Suprapubic skin (tissue), 4 donors: Measurements from ENCODE around the gene MBD4. TPM values are rescaled to one million over a fixed set of nuclear protein-coding genes. Genes with fewer than 3 reads are reported as not detected.

Experiments
- DNase-seq, 2 donors: peaks; one replicate each; pipeline ENCODE4 v3.0.0-alpha.2; 2019; ENCODE audit warnings: low spot score in 2 of 2
- H3K27ac ChIP-seq: fragments of 200-600 bp; sonication (generic); one replicate; pipeline ENCODE4 v1.5.1; 2019
- H3K27me3 ChIP-seq: fragments of 200-600 bp; sonication (generic); one replicate; pipeline ENCODE4 v1.5.1; 2019
- H3K36me3 ChIP-seq: fragments of 200-600 bp; sonication (generic); one replicate; pipeline ENCODE4 v1.5.1; 2019
- H3K4me1 ChIP-seq: fragments of 200-600 bp; sonication (generic); one replicate; pipeline ENCODE4 v1.5.1; 2019
- H3K4me3 ChIP-seq: fragments of 200-600 bp; sonication (generic); one replicate; pipeline ENCODE4 v1.5.1; 2019; ENCODE audit warnings: mild to moderate bottlenecking
- H3K9me3 ChIP-seq: fragments of 200-600 bp; sonication (generic); one replicate; pipeline ENCODE4 v1.5.1; 2019
- CTCF ChIP-seq, 2 donors: fragments of 200-600 bp in 1 of 2; fragments of 450-650 bp in 1 of 2; sonication (generic) in 1 of 2; IDR thresholded peaks; one replicate each; pipeline ENCODE4 v1.5.1; 2016 to 2019; ENCODE audit warnings: antibody characterized with exemption in 2 of 2, mild to moderate bottlenecking in 1 of 2, moderate library complexity in 1 of 2
- EP300 ChIP-seq: sonication (generic); formaldehyde crosslinking; IDR thresholded peaks from one replicate; pipeline ENCODE4 v1.6.1; 2017; ENCODE audit warnings: antibody characterized with exemption
- POLR2A ChIP-seq, 2 donors: fragments of 450-650 bp; IDR thresholded peaks; one replicate each; pipeline ENCODE4 v1.6.1; 2017; ENCODE audit warnings: antibody characterized with exemption in 2 of 2, mild to moderate bottlenecking in 2 of 2, moderate library complexity in 2 of 2
- POLR2AphosphoS5 ChIP-seq, 3 donors: sonication (generic); formaldehyde crosslinking; IDR thresholded peaks; one replicate each; pipeline ENCODE4 v1.6.1; 2017; ENCODE audit warnings: antibody characterized with exemption in 3 of 3
- WGBS: methylation state at CpG from one replicate; pipeline ENCODE4 v1.1.5; 2018; 5-methylcytosine and 5-hydroxymethylcytosine counted together
- total RNA-seq, 4 donors: library from RNA; depleted of rRNA; stranded (reverse); fragments of >200 nt; gene quantifications; one replicate each; pipeline ENCODE4 v1.1.0, GENCODE V29; 2016

The MBD4 gene
- total RNA-seq, 4 donors from 2014 or later, result 14.8 to 42.5 (median 24.0) TPM

DNA sequence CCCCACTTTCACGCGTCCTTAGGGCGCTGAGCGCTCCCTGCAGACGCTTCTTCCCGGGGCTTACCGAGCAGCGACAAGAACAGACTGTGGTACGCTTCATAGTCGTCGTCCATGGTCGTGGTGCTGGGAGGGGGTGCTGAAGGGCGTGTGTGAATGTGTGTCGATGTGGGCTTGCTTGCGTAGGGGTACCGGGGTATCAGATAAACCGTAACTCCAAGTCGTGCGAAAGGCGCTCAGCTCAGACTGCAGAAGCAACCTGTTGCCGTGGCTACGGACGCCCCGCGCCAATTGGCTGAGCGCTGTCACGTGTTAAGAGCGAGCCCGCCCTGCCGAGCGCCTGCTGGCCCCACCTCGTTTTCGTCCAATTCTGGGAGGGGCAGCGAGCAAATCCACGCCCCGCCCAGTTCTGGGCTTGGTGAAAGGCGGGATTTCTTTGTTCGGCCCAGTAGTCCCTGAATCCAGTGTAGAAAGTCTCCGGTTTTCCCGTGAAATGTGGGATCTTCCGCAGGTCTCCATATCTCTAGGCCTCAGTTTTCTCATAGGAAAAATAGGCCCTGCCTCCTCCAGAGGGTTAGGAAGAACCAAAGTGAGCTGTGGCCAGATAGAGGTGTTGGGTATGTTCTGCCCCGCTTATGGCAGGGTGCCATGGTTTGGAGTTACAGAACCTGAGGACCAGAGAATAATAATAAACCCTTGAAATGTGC, 11.2 kb downstream of the MBD4 start, which contains the start of gene EFCAB12:
Gene EFCAB12 (minus strand): TSS at position 261 of the 704 bp plus-strand sequence. CDS start 148 bp downstream, at position 113.
- 2% methylated on average over 33 of the region's 42 CpGs for WGBS

DNA sequence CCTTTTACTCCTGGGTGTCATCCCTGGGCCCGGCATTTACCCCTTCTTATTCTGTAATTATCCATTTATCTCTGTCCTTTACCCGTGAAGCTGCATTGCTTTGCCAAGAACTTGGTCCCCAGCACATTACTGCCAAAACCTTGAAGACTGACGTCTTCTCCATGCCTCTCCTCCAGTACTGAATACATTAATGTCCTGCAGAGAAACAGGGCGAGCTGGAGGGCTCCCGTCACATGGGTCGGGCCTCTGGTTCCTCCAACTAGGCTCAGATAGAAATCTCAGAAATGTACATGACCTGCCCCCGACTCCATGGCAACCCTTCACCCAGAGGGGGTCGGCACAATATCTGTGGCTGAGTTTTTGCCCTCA, 11.8 kb downstream of the MBD4 start:
- 10% methylated on average over 7 of the region's 8 CpGs for WGBS
- Histone ChIP-seq H3K4me3 (peak overlapping the region; percentile 56), H3K36me3 (peaks cover 25% of the 10 kb centered on the region), H3K27me3 (no peaks in the 10 kb centered on the region), H3K27ac (no peak overlapping the region), H3K9me3 (no peaks in the 10 kb centered on the region), H3K4me1 (peaks cover 21% of the 10 kb centered on the region)
- no peak for TF ChIP-seq POLR2AphosphoS5 (IDR thresholded peaks at IDR 0.05)
- no peak for TF ChIP-seq EP300
- no peak for TF ChIP-seq CTCF (IDR thresholded peaks at IDR 0.05)
- TF ChIP-seq POLR2A (IDR thresholded peaks at IDR 0.05), result no peak
- DNase-seq, result no peak

More for the DNA sequence above, 11.2 kb downstream of the MBD4 start, which contains the start of gene EFCAB12:
- Histone ChIP-seq H3K27ac (no peak within 1 kb of the TSS), H3K36me3 (peaks cover 31% of the 10 kb centered on the region), H3K4me3 (peak within 1 kb of the TSS; percentile 56), H3K9me3 (no peaks in the 10 kb centered on the region), H3K4me1 (peaks cover 21% of the 10 kb centered on the region), H3K27me3 (no peaks in the 10 kb centered on the region)
- DNase-seq, result peak; percentile 98 to 99
- no peak for TF ChIP-seq POLR2A (IDR thresholded peaks at IDR 0.05)
- no peak for TF ChIP-seq EP300
- TF ChIP-seq CTCF (IDR thresholded peaks at IDR 0.05), result no peak
- no peak for TF ChIP-seq POLR2AphosphoS5 (IDR thresholded peaks at IDR 0.05)

DNA sequence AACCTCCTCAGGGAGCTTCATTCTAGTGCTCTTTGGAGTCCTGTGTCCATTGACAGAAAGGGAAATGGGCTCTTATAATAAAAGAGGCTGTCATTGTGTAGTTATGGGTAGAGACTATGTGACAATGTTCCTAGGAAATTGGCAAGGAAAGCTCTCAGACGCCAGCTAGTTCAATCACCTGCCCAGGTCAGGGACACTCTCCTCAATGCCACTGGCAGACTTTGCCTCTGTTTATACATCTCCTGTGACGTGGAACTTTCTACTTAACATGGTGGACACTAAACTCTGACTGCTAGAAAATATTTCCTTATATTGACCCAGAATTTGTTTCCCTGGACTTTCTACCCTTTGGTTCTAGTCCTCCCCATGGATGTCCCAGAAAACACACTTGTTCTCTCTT, 14.1 kb downstream of the MBD4 start:
- no peak for TF ChIP-seq POLR2A (IDR thresholded peaks at IDR 0.05)
- no peak for TF ChIP-seq POLR2AphosphoS5 (IDR thresholded peaks at IDR 0.05)
- TF ChIP-seq EP300, result no peak
- Histone ChIP-seq H3K4me3 (no peak overlapping the region), H3K27ac (no peak overlapping the region), H3K9me3 (no peaks in the 10 kb centered on the region), H3K27me3 (no peaks in the 10 kb centered on the region), H3K36me3 (peaks cover 4% of the 10 kb centered on the region), H3K4me1 (peaks cover 21% of the 10 kb centered on the region)
- 91% methylated on average over 2 of the region's 2 CpGs for WGBS
- DNase-seq, result no peak

DNA sequence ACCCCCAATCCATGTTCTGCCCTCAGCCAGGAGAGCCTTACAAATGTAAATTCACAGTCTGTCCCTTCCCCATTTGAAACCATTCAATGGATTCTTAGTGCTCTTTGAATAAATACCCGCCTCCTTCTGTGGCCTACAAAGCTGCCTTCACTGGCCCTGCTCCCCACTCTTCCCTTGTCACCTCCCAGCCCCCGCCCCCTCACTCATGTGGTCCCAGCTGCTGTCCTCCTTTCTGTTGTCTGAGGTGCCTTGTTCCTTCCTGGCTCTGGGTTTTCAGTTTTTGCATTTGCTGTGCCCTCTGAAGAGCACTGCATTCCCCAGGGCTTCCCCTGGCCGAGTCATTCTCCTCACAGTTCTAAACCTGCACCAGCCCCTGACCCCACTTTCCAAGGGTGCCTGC, 14.5 kb downstream of the MBD4 start:
- WGBS, result 81% methylated on average over 3 of the region's 3 CpGs
- Histone ChIP-seq H3K4me1 (peaks cover 21% of the 10 kb centered on the region), H3K4me3 (no peak overlapping the region), H3K27ac (no peak overlapping the region), H3K36me3 (peaks cover under 1% of the 10 kb centered on the region), H3K9me3 (no peaks in the 10 kb centered on the region), H3K27me3 (no peaks in the 10 kb centered on the region)
- no peak for DNase-seq
- TF ChIP-seq POLR2AphosphoS5 (IDR thresholded peaks at IDR 0.05), result no peak
- no peak for TF ChIP-seq CTCF (IDR thresholded peaks at IDR 0.05)
- TF ChIP-seq POLR2A (IDR thresholded peaks at IDR 0.05), result no peak
- no peak for TF ChIP-seq EP300

DNA sequence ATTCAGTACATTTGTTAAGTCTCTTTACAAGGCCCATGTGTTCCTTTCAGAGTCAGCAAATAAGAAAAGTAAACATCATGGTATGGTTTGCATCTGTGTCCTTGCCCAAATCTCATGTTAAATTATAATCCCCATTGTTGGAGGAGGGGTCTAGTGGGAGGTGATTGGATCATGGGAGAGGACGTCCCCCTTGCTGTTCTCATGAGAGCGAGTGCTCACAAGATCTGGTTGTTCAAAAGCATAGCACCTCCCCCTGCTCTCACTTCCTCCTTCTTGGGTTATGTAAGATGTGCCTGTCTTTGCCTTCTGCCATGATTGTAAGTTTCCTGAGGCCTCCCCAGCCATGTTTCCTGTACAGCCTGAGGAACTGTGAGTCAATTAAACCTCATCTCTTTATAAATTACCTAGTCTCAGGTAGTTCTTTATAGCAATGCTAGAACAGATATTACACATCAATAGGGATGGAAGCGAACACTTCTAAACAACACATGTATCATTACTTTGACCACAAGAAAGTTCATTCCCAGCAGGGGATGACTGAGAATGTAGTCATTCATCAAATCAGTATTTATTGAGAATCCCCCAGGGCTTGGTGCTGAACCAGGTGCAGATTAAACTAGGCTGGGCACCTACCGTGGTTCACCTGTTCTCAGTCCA, 15.4 kb downstream of the MBD4 start:
- Histone ChIP-seq H3K27me3 (no peaks in the 10 kb centered on the region), H3K4me1 (peaks cover 20% of the 10 kb centered on the region), H3K36me3 (no peaks in the 10 kb centered on the region), H3K9me3 (no peaks in the 10 kb centered on the region), H3K4me3 (no peak overlapping the region), H3K27ac (no peak overlapping the region)
- DNase-seq, result peak in 1 of 2 donors; percentile 44
- no peak for TF ChIP-seq POLR2A (IDR thresholded peaks at IDR 0.05)
- no peak for TF ChIP-seq CTCF (IDR thresholded peaks at IDR 0.05)
- TF ChIP-seq POLR2AphosphoS5 (IDR thresholded peaks at IDR 0.05), result no peak
- TF ChIP-seq EP300, result no peak
- WGBS, result 73% methylated on average over 4 of the region's 4 CpGs
